Measurements from ENCODE around the gene CAPN14.

- TF ChIP-seq TAF1 (IDR thresholded peaks at IDR 0.05; ENCODE audit: low read depth) (no peak), TEAD4 (IDR thresholded peaks at IDR 0.05) (no peak), EP300 (IDR thresholded peaks at IDR 0.05; ENCODE audit: borderline replicate concordance) (no peak), MAX (IDR thresholded peaks at IDR 0.05) (no peak), YY1 (IDR thresholded peaks at IDR 0.05; ENCODE audit: low read depth) (no peak), CEBPB (IDR thresholded peaks at IDR 0.05) (no peak)
These were observed 15.3 kb downstream of the CAPN14 start for GRCh38 chr2:31202041-31202440.

All from Ishikawa (cell line).